HG03025 (cell line): ENCODE results near the gene SLCO2A1.

ENCODE experiments used
- ATAC-seq: cut with Tn5 transposase; IDR thresholded peaks from one replicate; pipeline ENCODE4 v1.9.1; 2021; ENCODE audit warnings: mild to moderate bottlenecking, moderate library complexity; ENCODE audit not compliant: unreplicated experiment, low FRiP score

SLCO2A1 gene

GRCh38 chr3:134036291-134036690 is 6.6 kb upstream of the SLCO2A1 start:
- no peak for ATAC-seq

- ATAC-seq, result no peak
Measured at GRCh38 chr3:134035836-134036235, 6.1 kb upstream of the SLCO2A1 start.

GRCh38 chr3:134034005-134034785 is 4.5 kb upstream of the SLCO2A1 start:
- no peak for ATAC-seq

GRCh38 chr3:134033315-134033996 is 3.7 kb upstream of the SLCO2A1 start:
- ATAC-seq, result no peak

DNA sequence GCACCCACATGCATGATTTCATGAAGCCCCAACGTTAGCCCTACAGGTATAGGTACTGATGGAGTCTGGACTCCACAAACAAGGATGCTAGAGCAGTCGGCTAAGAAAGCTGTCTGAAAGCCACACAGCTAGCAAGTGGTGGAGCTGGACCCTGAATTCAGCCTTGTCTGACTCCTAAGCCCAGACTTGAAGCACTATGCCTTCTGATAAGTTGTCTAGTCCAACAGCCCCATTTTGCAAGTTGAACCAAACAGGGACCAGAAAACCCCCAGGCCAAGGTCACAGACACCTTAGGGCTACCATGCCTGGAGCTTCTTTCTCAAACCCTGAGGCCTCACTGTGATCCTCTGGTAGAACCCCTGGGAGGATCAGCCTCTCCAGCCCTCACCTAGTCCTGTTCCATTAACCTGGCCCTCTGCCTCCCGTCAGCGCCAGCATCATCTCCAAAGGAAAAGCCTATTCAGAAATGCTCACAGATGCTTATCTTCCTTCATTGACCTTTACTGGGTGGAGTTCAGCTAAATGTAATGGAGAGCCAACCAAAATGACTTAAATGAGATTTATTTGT is 1.7 kb upstream of the SLCO2A1 start:
- ATAC-seq, result no peak

- no peak for ATAC-seq
Measured at GRCh38 chr3:134030379-134031347, 938 bp upstream of the SLCO2A1 start.

GRCh38 chr3:134029256-134029733 is 430 bp downstream of the SLCO2A1 start:
- no peak for ATAC-seq

DNA sequence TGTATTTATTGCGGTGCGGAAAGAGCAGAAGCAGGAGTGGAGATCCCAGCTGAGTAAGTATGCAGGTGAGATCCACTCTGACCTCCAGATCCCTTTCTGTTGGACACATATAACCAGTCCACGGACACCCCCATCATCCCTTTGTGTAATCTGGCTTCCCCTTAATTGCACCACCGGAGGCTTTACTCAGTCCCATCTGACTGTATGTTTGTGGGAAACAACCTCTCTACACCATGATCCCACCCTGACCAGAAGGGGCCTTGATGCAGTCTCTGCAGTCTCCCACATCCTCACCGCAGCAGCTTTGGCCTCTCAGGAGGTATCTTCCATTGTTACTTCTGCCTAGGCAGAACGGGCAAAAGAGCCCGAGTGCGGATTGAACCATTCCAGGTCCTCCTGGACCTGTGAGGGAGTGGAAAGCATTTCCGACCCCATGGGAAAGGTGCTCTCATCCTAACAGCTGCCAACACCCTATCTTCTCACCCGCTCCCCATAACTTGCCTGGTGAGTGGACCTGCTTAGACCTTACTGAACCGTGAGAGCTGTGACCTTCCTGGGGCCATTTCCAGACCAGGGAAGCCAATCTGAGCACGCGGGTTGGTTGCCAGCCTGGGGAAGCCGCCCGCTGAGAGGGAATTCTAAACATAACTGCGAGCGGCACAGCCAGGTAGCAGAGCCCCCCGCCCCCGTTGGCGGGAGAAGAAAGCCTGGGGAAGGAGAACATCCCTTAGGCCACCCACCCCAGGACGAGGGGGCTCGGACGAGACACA is 1.1 kb downstream of the SLCO2A1 start:
- ATAC-seq, result no peak

DNA sequence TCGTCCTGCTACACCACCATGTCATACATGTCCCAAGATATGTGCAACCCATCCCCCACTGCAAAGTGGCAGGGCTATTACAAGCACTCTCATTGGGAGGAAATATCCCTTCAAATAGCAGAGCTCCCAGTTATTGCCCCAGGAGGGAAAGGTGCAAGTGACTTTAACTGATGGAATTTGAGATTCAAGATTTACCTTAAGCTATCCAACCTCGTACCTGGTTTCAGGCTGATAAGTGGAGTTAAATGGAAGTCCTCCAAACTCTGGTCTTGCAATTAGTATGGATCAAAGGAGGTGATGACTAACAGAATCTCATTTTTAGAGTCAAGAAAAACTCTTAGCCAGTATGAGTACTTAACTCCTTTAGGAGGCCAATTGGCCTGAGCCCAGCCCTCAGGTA is 2.1 kb downstream of the SLCO2A1 start:
- ATAC-seq, result no peak

DNA sequence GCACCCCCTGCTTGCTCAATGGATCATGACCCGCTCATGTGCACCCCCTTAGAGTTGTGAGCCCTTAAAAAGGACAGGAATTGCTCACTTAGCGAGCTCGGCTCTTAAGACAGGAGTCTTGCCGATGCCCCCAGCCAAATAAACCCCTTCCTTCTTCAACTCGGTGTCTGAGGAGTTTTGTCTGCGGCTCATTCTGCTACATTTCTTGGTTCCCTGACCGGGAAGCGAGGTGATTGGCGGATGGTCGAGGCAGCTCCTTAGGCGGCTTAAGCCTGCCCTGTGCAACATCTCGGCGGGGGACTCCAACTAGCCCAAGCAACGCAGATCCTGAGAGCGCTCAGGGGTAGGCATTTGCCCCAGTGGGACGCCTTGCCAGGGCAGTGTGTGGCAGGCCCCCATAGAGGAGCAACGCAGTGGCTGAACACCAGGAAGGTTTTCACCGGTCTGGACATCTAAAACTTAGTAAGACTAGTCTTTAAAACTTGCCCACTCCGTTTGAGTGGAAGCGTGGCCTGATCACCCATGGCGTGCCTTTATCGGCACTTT is 9.5 kb downstream of the SLCO2A1 start:
- ATAC-seq, result no peak

DNA sequence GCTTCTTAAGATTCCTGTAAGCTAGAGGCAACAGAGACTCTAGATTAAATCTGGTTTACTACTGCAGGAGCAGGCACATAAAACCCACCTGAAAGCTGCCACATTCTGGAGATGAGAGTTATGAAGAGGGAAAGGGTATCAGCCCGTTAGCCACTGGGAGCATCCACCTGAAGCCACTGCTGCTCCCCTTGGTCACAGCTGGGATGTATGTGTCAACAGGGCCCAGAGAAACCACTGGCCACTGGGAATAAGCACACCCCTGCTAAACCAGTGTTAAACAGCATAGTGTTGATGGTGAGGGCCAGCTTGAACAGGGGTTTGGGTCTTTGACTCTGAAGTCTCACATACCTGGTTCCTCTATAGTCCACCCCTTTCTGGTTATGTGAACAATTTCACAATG is 10.9 kb downstream of the SLCO2A1 start:
- ATAC-seq, result no peak

DNA sequence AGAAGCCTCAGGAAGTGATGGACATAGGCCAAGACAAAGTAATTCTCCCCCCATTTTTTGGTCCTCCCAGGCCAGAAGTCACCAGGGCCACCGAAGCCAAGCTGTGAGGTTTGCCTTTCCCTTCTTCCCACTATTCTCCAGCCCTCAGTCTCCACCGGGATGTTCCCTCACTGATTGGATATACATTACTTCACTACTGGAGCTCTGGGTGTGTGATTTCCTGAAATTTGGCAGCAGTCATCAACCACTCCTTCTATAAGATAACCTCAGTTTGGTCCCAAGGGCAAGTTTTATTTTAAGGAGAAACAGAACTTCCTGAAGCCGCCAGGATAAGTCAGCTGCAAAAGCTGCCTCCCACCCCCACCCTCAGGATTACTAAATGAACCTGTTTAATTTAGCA is 11.3 kb downstream of the SLCO2A1 start:
- ATAC-seq, result no peak

DNA sequence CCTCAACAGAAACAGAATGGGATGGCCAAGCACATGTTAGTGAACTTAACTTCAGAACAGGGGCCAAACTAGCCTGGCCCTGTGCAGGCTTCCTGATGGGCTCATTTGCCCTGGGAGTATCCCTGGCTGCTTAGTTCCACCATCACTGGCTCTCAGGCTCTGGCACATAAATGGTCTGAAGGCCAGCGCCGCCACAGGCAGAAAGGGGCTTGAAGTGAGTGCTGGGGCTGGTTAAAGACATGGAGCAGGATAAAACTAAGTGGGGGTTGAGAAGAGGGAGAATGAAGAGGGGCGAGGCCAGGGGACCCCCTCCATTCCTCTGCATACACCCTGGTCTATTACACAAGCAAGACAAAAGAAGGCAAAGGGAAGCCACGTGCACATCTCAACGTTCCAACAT is 12.2 kb downstream of the SLCO2A1 start:
- ATAC-seq, result no peak

DNA sequence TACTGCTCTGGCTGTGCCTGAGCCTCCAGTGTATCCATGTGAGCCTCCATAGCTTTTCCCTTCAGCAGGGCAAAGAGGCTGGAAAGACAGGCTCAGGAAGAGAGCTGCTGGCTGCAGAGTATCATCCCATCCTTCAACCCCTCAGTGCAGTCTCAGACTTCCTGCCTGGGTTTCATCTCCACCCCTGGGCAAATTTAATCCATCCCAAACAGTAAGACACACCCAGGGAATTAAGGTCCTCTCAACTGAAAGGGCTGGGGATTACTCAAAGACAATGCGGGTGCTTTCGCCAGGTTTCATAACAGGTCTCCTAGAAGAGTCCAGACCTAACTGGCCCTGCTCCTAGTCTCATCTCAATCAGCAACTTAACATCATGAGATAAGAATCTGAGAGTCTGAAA is 15.5 kb downstream of the SLCO2A1 start:
- no peak for ATAC-seq

GRCh38 chr3:134013280-134013679 is 16.4 kb downstream of the SLCO2A1 start:
- no peak for ATAC-seq

GRCh38 chr3:134009345-134010000 is 20.3 kb downstream of the SLCO2A1 start:
- no peak for ATAC-seq

GRCh38 chr3:134008630-134009156 is 21.0 kb downstream of the SLCO2A1 start:
- no peak for ATAC-seq

GRCh38 chr3:134007819-134008218 is 21.9 kb downstream of the SLCO2A1 start:
- no peak for ATAC-seq

- no peak for ATAC-seq
Measured at GRCh38 chr3:134004841-134005240, 24.9 kb downstream of the SLCO2A1 start.
